Activated T-cell treated with anti-CD3 and anti-CD28 coated beads, Interleukin-2, amount 50 U/mL, for 72 hours (primary cell): ENCODE data around the gene ANKS1B. TPM values are rescaled to one million over a fixed set of nuclear protein-coding genes. Genes with fewer than 3 reads are reported as not detected.
A peak's percentile ranks its signal among the peaks of the same experiment; 100 is the strongest.

Experiments used
- ATAC-seq, 2 donors: fragments of 150-1000 bp; cut with Tn5 transposase; replicated peaks in 1 of 2; 2 replicates each; pipeline ENCODE4 v1.10.0; 2021; ENCODE audit warnings: moderate library complexity in 2 of 2, mild to moderate bottlenecking in 1 of 2
- DNase-seq, 2 donors: peaks; one replicate each; pipeline ENCODE4 v3.0.0; 2021 to 2022; ENCODE audit warnings: mixed read lengths in 1 of 2
- H3K27ac Mint-ChIP-seq: one replicate; pipeline ENCODE4 v1.8.0; 2022; ENCODE audit warnings: mild to moderate bottlenecking, moderate library complexity, mixed read lengths
- H3K27me3 Mint-ChIP-seq: one replicate; pipeline ENCODE4 v1.8.0; 2022; ENCODE audit warnings: low read depth, mixed read lengths
- H3K36me3 Mint-ChIP-seq, 2 donors: one replicate each; pipeline ENCODE4 v1.8.0; 2022; ENCODE audit warnings: mixed read lengths in 2 of 2, mild to moderate bottlenecking in 1 of 2; ENCODE audit not compliant: insufficient read depth in 2 of 2
- H3K4me1 Mint-ChIP-seq: one replicate; pipeline ENCODE4 v1.8.0; 2022; ENCODE audit warnings: low read depth, mixed read lengths
- H3K4me3 Mint-ChIP-seq, 2 donors: one replicate each; pipeline ENCODE4 v1.8.0; 2022; ENCODE audit warnings: mild to moderate bottlenecking in 2 of 2, mixed read lengths in 2 of 2, moderate library complexity in 2 of 2
- H3K9me3 Mint-ChIP-seq, 2 donors: one replicate each; pipeline ENCODE4 v1.8.0; 2022; ENCODE audit warnings: mixed read lengths in 2 of 2
- total RNA-seq, 2 donors: library from RNA; stranded (reverse); gene quantifications; one replicate each; pipeline ENCODE4 v1.2.3, GENCODE V29; 2022

The ANKS1B gene
- total RNA-seq, 2 donors from 2014 or later: 0.19 to 0.63 TPM

GRCh38 chr12:98939350-98939749 is 1045.4 kb downstream of the ANKS1B start:
- no peaks in the 10 kb centered on the region for H3K4me1 Mint-ChIP-seq
- no peak for DNase-seq

GRCh38 chr12:98935847-98936246 is 1048.9 kb downstream of the ANKS1B start:
- no peak overlapping the region for H3K27ac Mint-ChIP-seq

More at GRCh38 chr12:98939350-98939749, 1045.4 kb downstream of the ANKS1B start:
- ATAC-seq: no peak
- Mint-ChIP-seq H3K9me3 (no peaks in the 10 kb centered on the region), H3K27ac (no peak overlapping the region), H3K36me3 (no peaks in the 10 kb centered on the region), H3K4me3 (no peak overlapping the region), H3K27me3 (no peaks in the 10 kb centered on the region)

GRCh38 chr12:98922871-98923270 is 1061.9 kb downstream of the ANKS1B start:
- Mint-ChIP-seq H3K36me3 (peaks cover 0 to 1% of the 10 kb centered on the region in 2 donors), H3K9me3 (peaks cover 0 to 2% of the 10 kb centered on the region in 2 donors), H3K27me3 (peaks cover 13% of the 10 kb centered on the region), H3K27ac (no peak overlapping the region), H3K4me1 (no peaks in the 10 kb centered on the region), H3K4me3 (no peak overlapping the region)
- ATAC-seq (no peak), DNase-seq (no peak)

More at GRCh38 chr12:98935847-98936246, 1048.9 kb downstream of the ANKS1B start:
- Mint-ChIP-seq H3K4me1 (no peaks in the 10 kb centered on the region), H3K4me3 (no peak overlapping the region), H3K27me3 (no peaks in the 10 kb centered on the region), H3K9me3 (no peaks in the 10 kb centered on the region), H3K36me3 (no peaks in the 10 kb centered on the region)
- ATAC-seq: no peak
- DNase-seq: no peak

- no peak overlapping the region for H3K27ac Mint-ChIP-seq
- no peaks in the 10 kb centered on the region for H3K36me3 Mint-ChIP-seq
- no peaks in the 10 kb centered on the region for H3K4me1 Mint-ChIP-seq
- H3K27me3 Mint-ChIP-seq: no peaks in the 10 kb centered on the region
- H3K9me3 Mint-ChIP-seq: peaks cover 0 to 3% of the 10 kb centered on the region in 2 donors
- DNase-seq (no peak), ATAC-seq (no peak)
- H3K4me3 Mint-ChIP-seq: no peak overlapping the region
Observed at GRCh38 chr12:98918176-98918863, 1066.4 kb downstream of the ANKS1B start.

- no peaks in the 10 kb centered on the region for H3K4me1 Mint-ChIP-seq
- peaks cover 0 to 3% of the 10 kb centered on the region in 2 donors for H3K9me3 Mint-ChIP-seq
- H3K27ac Mint-ChIP-seq: no peak overlapping the region
- H3K4me3 Mint-ChIP-seq: no peak overlapping the region
- DNase-seq: no peak
- no peaks in the 10 kb centered on the region for H3K27me3 Mint-ChIP-seq
- no peak for ATAC-seq
- no peaks in the 10 kb centered on the region for H3K36me3 Mint-ChIP-seq
Observed at GRCh38 chr12:98916106-98916505, 1068.6 kb downstream of the ANKS1B start.

- H3K36me3 Mint-ChIP-seq: no peaks in the 10 kb centered on the region
- ATAC-seq (no peak), DNase-seq (no peak)
- H3K4me1 Mint-ChIP-seq: no peaks in the 10 kb centered on the region
- H3K4me3 Mint-ChIP-seq: no peak overlapping the region
- H3K27me3 Mint-ChIP-seq: peaks cover 10% of the 10 kb centered on the region
- H3K9me3 Mint-ChIP-seq: peaks cover 0 to 3% of the 10 kb centered on the region in 2 donors
- no peak overlapping the region for H3K27ac Mint-ChIP-seq
Observed at GRCh38 chr12:98912401-98912974, 1072.2 kb downstream of the ANKS1B start.

GRCh38 chr12:98911396-98911795 is 1073.3 kb downstream of the ANKS1B start:
- Mint-ChIP-seq H3K27me3 (peaks cover 10% of the 10 kb centered on the region), H3K4me1 (no peaks in the 10 kb centered on the region), H3K4me3 (no peak overlapping the region), H3K9me3 (peaks cover 0 to 3% of the 10 kb centered on the region in 2 donors), H3K36me3 (no peaks in the 10 kb centered on the region), H3K27ac (no peak overlapping the region)
- DNase-seq (no peak), ATAC-seq (no peak)

GRCh38 chr12:98909746-98910145 is 1075.0 kb downstream of the ANKS1B start:
- no peaks in the 10 kb centered on the region for H3K4me1 Mint-ChIP-seq

GRCh38 chr12:98908866-98909265 is 1075.9 kb downstream of the ANKS1B start:
- Mint-ChIP-seq H3K27me3 (peaks cover 10% of the 10 kb centered on the region), H3K27ac (no peak overlapping the region), H3K9me3 (no peaks in the 10 kb centered on the region), H3K4me3 (no peak overlapping the region), H3K36me3 (no peaks in the 10 kb centered on the region), H3K4me1 (no peaks in the 10 kb centered on the region)
- DNase-seq (no peak), ATAC-seq (no peak)

More at GRCh38 chr12:98909746-98910145, 1075.0 kb downstream of the ANKS1B start:
- Mint-ChIP-seq H3K27ac (no peak overlapping the region), H3K4me3 (no peak overlapping the region), H3K27me3 (peaks cover 10% of the 10 kb centered on the region), H3K9me3 (peaks cover 0 to 3% of the 10 kb centered on the region in 2 donors), H3K36me3 (no peaks in the 10 kb centered on the region)
- no peak for DNase-seq
- no peak for ATAC-seq

GRCh38 chr12:98903875-98904274 is 1080.9 kb downstream of the ANKS1B start:
- Mint-ChIP-seq H3K27ac (no peak overlapping the region), H3K36me3 (no peaks in the 10 kb centered on the region), H3K9me3 (no peaks in the 10 kb centered on the region), H3K4me1 (no peaks in the 10 kb centered on the region), H3K27me3 (no peaks in the 10 kb centered on the region), H3K4me3 (no peak overlapping the region)
- ATAC-seq: no peak
- DNase-seq: no peak

- Mint-ChIP-seq H3K27ac (no peak overlapping the region), H3K36me3 (no peaks in the 10 kb centered on the region), H3K4me3 (no peak overlapping the region), H3K9me3 (no peaks in the 10 kb centered on the region), H3K27me3 (peaks cover 14% of the 10 kb centered on the region), H3K4me1 (no peaks in the 10 kb centered on the region)
- DNase-seq (no peak), ATAC-seq (no peak)
Observed at GRCh38 chr12:98901189-98901588, 1083.5 kb downstream of the ANKS1B start.

GRCh38 chr12:98896938-98897337 is 1087.8 kb downstream of the ANKS1B start:
- Mint-ChIP-seq H3K36me3 (peaks cover 0 to 2% of the 10 kb centered on the region in 2 donors), H3K4me1 (no peaks in the 10 kb centered on the region), H3K4me3 (no peak overlapping the region), H3K27me3 (peaks cover 45% of the 10 kb centered on the region), H3K27ac (no peak overlapping the region), H3K9me3 (no peaks in the 10 kb centered on the region)
- DNase-seq: no peak
- no peak for ATAC-seq

- DNase-seq: no peak
- peak overlapping the region in 1 of 2 donors; percentile 59 for H3K4me3 Mint-ChIP-seq
- peaks cover 45% of the 10 kb centered on the region for H3K27me3 Mint-ChIP-seq
- peaks cover 0 to 2% of the 10 kb centered on the region in 2 donors for H3K36me3 Mint-ChIP-seq
- no peak for ATAC-seq
- H3K27ac Mint-ChIP-seq: no peak overlapping the region
- H3K9me3 Mint-ChIP-seq: no peaks in the 10 kb centered on the region
- H3K4me1 Mint-ChIP-seq: no peaks in the 10 kb centered on the region
Observed at GRCh38 chr12:98895086-98895651, 1089.6 kb downstream of the ANKS1B start.
